Islet of Langerhans (tissue), 1 donor: ENCODE measurements around the gene DPYD.
A peak's percentile ranks its signal among the peaks of the same experiment; 100 is the strongest.
"Not testable (repeated sequence)": the region's sequence is repeated elsewhere in the genome, so short reads cannot be mapped to it uniquely, and the experiment has no call there.

Source experiments
- FAIRE-seq: peaks from one replicate; lab custom pipeline; 2011; peaks lifted over from hg19 to GRCh38; lab: Jason Lieb, UNC

DPYD gene

DNA sequence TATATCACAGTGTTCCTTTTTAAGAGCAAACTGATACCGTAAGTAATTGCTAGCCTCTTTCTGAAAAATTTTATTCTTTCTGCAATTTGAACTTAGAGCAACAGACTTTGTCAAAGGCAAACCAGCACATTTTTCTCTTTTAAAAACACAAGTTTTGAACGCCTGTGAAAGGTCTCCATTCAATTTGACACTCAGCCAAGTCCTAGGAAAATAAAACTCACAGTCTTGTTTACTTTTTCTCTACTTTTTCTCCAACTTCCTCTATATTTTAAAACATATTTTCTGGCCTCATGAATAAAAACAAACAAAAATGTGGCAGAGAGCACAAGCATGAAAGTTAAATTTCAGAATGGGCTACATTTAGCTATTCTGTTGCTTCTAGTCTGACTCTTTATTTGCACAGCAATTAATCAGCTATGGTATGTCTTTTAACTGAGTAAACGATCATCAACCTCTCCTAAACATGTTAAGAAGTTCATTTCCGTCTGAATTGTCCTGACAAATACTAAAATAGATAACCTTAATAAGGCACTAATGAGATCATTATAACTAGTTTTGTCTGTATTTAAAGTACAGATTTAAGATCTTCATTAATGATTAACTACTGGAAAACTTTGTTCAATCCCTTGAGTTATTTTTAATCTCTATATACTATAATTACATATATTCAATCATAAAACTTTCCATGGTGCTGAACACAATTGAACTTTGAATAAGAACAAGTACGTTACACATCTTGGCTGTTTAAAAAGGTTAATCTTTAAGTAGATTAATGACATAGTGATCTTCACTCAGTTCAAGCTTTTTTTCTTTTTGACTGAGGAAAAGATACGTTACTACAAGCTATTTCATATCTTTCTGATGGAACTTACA is 648.7 kb downstream of the DPYD start:
- peak; percentile 97 for FAIRE-seq

DNA sequence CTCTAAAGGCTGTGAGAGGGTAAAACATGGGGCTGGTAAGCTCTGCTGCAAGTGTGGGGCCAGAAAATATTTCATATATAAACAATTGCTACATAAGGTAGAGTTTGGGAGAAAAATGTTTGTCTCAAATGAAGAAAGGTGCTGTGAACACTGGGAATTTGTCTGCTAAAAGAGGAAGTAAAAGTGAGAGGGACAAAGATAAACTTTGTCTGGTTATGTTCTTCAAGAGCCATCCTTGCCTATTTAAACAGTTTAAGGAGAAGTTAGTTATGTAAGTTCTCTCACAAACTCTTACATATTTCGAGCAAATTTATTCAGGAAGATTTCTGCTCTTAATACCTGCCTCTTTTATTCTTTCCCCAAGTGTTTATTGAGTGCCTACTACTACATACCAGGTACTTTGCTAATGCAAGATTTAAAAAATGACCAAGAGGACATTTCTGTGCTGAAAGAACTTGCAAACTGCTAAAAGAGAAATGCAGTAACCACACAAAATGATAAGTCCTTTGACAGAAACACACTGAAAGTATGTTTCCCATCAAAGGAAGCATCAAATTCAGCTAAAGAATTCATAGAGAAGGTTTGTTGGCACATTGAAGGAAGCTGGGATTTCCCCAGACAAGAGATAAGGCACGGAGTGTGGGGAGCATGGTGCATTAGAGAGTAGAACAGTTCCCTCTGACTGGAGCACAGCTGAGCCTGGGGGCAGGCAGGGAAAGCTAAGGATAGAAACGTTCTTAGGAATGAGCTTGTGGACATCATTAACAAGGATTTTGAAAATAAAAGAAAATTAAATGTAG is 650.1 kb downstream of the DPYD start:
- no peak for FAIRE-seq

DNA sequence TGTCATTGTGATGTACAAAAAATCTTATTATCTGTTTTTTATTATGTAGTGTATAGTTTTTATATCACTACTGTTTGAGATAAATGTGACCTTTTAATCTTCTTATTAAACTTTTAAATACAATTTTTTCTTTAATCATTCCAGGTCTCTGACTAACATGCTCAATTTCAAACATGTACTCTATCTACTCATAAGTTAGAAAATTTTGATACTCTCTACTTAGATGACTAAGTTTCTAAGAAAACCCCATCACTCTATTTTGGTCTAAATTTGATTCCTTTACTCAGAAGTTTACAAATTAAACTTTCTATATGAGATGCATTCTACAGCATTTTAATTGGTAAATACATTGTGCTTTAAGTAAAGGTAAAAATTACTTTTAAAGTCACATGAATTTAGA is 655.2 kb downstream of the DPYD start:
- FAIRE-seq = no peak

DNA sequence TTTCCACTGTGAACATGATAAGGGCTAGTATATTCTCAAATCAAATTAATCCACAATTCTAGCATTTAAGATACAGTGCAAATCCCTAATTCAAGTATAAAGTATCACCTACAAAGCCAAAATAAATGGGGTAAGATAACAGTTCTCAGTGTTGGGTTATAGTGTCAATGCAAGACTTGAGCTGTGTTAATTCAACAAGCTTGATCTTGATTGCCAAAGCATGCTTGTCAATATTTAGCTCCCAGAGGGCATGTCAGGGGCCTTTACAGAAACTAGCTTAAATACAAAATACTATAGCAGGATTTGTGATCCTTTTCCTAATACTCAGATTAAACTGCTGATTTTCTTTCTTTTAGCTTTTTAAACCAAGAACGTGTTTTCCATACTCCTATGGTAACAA is 658.0 kb downstream of the DPYD start:
- no peak for FAIRE-seq

DNA sequence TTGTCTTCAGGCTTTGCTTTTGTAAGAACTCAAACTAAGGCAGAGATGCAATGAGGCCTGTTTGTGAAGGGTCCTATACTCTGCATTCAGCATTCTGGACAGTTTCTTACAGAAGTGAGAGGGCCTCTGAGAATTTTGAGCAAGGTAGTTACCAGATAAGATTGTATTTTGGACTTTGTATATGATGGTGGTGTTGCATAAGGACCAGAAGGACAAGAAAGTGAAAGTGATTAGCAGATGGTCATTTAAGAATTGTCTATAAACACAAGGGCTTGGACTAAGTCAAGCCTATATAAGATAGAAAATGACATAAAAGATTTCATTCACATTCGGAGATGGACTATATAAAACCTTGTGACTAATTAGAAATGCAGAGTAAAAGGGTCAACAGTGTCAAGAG is 662.2 kb downstream of the DPYD start:
- FAIRE-seq = no peak

DNA sequence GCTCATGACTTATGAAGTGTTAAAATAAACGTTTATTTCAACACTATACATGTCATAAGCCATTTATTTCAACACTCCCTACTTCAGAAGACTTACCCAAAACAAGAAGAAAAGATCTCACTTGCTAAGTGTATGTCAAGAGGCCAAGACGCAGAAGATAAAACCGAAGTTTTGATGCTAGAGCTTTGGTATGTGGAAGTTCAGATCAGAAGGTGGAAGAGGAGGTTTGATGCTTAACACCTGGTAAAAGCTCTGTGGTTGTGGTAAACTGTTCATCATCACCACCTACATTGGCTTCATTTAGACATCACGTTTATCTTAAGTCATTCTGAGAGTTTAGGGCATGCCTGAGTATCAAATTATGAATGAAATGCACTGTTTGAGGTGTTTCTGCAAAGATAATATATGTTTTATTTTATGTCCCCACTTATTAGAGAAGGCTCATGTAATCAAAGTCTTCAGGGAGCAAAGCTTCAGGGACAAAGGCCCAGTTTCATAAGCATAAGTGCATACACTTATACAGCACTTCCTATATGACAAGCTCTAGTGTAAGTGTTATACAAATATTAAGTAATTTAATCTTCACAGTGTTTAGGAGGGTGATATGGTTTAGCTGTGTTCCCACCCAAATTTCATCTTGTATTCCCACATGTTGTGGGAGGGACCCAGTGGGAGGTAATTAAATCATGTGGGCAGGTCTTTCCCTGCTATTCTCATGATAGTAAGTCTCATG is 665.9 kb downstream of the DPYD start:
- FAIRE-seq = no peak

DNA sequence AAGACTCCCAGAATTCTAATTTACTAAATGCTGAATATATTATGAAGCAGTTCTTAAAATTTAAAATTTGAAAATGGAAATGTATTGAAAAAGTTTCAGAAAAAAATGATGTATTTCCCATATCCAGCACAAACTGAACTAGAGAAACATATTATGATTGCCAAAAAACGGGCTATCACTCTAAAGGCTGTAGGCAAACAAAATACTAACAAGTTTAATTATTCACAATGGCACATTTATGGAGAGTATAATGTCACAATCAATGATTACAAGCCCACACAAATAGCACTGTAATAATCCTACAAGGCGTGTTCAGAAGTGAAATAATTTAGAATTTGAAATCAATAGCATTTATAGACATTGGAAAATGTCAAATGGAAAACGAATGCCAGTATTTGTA is 667.9 kb downstream of the DPYD start:
- no peak for FAIRE-seq

DNA sequence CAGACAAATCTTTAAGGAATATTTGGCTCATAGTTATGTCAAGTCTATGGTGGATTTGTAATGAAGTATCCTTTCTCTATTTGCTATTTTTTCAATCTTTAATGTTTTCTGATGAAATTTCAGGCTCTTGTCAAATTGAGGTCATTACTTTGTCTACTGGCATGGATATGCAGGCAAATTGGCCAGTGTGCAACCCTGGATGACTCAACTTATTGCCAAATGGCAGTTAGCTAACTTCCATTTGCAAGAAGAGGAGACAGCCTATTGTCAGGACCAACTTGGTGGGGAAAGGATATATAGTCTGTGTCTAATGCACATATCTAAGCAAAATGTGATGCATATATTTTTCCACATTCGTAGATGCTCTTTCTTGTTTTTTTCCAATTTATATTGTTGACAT is 668.8 kb downstream of the DPYD start:
- FAIRE-seq = no peak

DNA sequence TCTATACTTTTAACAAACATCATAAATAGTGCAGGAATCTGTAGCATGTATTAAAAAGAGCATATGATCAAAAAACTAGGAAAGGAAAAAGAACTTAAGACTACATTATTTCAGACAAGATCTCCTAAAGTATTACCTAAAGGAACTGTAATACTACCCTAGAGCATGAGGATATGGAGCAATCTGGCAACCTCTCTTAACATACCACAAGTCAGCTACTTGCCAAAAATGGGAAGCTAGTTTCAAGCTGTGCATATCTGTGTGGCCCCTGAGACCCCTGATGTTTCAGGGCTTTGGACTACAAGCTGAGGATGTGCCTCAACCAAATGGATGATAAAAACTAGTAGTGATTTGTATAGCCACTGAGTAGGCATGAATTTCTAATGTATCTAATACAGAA is 673.6 kb downstream of the DPYD start:
- no peak for FAIRE-seq

DNA sequence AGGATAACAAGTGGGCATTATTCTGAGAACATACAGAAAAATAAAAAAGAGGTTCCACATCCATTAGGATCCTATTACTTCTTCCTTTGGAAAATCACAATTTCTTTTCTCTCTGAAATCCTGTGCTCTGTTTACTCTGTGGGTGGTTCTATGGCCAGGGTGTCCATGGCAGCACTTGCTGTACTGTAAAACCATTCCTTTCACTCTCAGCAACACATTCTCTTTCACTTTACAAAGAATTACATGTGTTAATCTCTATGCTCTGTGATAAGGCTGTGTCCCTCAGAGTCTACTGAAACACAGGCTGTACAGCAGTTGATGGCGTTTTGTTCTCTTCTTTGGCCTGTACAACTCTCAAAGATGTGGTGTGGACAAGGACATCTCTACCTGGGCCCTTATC is 675.2 kb downstream of the DPYD start:
- no peak for FAIRE-seq

DNA sequence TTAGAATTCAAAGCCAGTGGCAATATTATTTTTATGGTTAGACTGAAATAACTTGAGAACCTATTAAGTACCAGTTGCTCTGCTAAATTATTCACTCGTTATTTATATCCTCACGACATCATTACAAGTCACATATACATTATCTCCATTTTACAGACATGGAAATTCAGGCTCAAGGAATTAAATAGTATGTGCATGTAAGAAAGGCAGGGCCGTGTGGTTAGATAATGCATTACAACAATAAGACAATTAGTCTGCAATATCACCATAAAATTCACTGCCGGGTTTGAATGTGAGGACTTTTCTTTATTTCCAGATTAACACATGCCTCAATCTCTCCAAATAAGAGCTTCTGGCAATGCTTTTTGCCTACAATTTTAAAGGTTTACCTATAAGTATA is 675.8 kb downstream of the DPYD start:
- FAIRE-seq = no peak

DNA sequence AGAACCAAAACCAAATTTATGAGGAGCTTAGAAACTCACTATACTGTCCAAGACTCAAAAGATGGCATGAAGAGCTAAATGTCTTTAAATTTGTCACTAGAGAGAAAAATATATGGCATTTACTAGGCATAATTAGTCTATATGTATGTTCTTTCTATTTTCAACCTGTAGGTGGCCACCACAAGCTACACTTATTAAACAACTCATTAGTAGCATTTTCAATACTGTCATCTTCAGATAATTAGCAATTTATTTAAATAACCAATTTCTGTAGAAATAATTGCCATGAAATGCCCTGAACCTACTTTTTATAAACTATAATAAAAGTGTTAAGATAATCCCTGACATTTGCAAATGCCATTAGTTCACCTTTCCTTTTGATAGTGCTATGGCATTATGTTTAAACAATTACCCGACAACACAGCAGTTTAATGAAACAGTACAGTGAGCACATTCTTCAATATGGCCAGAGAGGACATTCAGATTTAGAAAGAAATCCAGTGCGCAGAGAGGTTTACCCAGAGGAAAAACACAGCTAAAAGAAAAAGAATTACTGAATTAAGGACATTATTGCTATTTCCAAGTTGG is 676.8 kb downstream of the DPYD start:
- FAIRE-seq = peak; percentile 97

DNA sequence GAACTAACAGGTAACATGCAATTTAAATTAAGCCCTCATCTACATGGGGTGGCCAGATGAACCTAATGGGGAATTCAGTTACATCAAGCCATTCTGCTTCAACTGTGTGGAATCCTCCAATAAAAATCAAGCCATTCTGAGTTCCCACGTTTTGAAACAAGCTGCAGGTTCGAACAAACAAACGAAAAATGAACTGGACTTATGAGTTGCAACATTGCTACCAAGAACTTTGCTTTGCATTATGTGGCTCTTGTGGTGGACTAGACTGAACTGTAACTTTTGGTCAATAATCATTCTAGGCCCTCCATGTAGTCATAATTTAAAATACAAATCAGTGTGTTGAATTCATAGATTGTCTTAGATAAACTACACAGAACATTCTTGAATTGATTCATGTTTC is 682.0 kb downstream of the DPYD start:
- no peak for FAIRE-seq

DNA sequence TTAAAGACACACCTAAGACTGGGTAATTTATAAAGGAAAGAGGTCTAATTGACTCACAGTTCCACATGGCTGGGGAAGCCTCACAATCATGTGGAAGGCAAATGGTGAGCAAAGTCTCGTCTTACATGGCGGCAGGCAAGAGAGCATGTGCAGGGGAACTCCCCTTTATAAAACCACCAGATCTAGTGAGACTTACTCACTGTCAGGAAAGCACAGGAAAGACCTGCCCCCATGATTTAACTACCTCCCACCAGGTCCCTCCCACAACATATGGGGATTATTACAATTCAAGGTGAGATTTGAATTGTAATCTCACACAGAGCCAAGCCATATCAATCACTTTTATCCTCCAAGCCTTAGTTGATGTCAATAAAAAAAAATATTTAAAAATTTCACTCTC is 689.5 kb downstream of the DPYD start:
- FAIRE-seq = not testable (repeated sequence)

DNA sequence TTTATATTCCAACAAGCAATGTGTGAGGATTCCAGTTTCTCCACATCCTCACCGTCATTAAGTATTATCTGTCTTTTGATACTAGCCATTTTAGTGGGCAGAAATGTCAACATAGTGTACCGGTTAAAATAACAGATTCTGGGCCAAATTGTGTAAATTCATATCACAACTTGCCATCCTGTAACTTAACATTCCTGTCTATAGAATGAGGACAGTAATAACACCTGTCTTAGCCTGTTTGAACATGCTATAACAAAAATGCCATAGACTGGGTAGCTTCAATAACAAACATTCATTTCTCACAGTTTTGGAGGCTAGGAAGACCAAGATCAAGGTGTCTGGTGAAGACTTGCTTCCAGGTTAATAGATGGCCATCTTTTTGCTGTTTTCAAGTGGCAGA is 708.2 kb downstream of the DPYD start:
- no peak for FAIRE-seq

DNA sequence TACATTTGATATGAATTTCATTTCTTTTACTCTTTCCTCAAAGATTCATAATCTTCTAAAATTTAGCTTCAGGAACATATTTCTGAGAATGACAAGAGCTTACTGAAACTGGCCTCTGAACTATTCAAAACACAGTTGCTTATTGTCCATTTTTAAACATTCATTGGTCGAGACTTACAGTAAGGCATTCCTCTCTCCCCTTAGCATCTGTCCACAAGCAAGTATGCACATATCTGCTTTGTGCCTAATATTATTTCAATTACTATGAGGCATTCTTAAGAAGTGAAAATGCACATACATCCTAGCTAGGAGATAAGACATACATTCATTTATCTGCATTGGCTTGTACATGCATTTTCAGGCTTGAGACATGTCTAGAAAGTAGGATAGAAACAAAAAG is 710.5 kb downstream of the DPYD start:
- no peak for FAIRE-seq

DNA sequence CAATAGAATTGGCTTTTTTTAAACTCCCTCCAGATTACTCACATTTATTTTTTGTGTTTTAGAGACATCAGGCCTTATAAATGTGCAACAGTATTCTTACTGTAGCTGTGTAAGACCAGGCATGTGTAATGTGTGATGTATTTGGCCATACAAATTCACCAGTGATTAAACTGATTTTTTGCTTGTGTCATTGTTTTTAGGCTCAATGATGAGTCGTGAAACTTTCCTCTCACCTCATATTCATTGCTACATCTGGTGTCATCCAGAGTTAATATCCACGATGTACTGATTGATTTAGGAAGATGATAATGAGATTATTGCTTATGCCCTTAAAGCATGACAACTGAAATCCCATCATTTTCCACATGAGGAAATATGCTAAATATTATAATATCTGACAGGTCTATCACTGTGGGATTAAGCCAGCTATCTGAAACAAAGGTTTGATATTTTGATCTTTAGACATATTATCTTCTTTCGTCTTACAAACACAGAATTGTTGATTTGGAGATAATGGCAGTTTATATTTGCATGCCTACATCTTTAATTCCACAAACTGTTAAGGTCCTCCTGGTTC is 711.4 kb downstream of the DPYD start:
- no peak for FAIRE-seq

DNA sequence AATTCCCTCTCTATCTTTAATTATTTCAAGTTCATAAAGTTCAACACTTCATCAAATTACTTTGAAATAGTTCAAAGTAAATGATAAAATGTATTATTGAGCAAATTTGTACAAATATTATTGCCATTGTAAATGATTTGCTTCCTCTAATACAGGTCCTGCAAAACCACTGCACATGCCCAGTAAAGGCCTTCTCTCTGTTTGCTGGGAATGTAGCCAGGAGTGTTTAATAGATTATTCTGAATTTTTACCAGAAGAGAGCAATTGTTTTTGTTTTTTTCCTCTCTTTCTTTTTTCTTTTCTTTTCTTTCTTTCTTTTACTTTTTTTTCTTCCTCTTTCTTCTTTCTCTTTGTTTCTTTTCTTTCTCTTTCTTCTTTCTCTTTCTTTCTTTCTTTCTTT is 713.0 kb downstream of the DPYD start:
- no peak for FAIRE-seq

DNA sequence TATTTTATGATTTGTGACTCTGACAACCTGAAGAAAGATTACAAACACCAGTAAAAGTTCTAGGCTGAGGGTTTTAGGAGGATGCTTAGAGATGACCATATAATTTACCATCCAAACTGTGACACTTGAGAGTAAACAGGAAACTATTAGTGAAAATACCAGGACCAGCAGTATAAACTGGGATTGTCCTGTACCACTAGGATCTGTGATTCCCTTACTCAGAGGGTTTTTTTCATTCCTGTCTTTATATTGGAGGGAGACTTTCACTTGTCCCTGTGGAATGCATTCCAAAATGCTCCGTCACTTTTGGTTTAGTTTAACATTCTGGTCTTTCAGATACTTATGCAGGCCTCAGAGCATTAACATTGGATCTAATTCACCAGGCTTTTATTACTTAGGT is 716.4 kb downstream of the DPYD start:
- FAIRE-seq = no peak

DNA sequence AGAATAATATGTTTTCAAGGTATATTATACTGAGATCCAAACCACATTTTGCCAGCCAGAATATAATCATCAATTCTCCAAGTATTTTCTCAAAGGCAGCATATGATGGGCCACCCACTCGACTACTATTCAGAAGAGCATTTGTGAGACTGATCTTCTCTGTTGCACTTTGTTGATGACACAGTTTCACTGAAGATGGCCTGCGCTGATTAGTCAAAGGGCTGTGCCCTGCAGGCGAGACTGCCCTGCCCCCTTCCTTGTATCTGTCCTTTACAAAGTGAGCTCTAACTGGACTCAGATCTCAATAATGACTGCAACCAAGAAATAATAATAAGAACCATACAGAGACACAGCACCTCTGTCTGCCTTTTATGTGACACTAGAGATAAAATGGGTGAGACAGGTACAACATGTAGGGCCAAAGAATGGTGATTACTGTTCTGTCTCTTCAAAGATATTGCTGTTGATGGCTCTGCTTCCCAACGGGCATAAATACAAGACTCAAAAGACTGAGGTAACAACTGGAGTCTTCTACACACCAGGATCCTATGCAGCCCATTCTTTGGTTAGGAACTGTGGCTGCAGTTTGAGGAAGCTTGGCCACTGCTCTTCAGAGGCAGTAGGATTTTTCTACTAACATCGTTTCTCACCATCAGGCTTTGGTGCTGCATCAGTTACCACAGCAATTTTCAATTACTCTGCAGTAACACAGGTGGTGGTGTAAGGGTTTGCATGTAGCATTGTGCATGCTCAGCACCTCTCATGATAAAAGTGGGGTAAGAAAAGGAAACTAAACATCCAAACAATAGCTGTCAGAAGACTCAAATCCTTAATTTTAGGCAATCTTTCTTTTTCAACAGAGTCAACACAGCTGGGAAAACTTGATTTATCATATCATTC is 718.1 kb downstream of the DPYD start:
- FAIRE-seq = no peak

DNA sequence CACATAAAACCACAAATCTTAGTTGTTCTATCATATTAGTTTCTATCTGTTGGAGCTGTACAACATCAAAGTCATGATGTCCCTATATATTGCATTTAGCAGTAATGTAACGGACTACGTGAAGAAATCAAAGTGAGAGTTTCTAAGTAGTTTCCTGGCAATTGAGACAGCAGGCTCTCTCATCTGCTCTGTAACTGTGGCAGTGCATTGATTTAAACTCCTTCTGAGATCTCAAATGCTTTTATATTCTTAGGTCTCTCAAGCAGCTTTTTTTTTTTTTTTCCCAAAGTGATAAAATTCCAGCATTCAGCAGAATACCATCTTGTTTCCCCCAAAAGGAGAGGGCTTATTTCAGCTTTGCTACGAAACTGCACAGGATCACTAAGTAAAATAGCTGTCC is 719.2 kb downstream of the DPYD start:
- no peak for FAIRE-seq
